ENCODE results near the gene SLC35D2.

Gene SLC35D2

GRCh38 chr9:96383165-96383942 is at the start of gene SLC35D2:
Gene SLC35D2 (minus strand): TSS chr9:96383711. CDS start chr9:96383634, 77 bp downstream.
- no peak for DNase-seq

GRCh38 chr9:96430377-96430776 is 46.9 kb upstream of the SLC35D2 start:
- DNase-seq: no peak

- no peak for DNase-seq
Observed at GRCh38 chr9:96429732-96430131, 46.2 kb upstream of the SLC35D2 start.

GRCh38 chr9:96425500-96426169 is 42.1 kb upstream of the SLC35D2 start:
- DNase-seq: no peak

GRCh38 chr9:96423985-96424336 is 40.5 kb upstream of the SLC35D2 start:
- DNase-seq: no peak

- DNase-seq: no peak
Observed at GRCh38 chr9:96423322-96423984, 39.9 kb upstream of the SLC35D2 start.

- no peak for DNase-seq
Observed at GRCh38 chr9:96420468-96421219, 37.1 kb upstream of the SLC35D2 start.

- no peak for DNase-seq
Observed at GRCh38 chr9:96419691-96419969, 36.1 kb upstream of the SLC35D2 start.

- DNase-seq: peak; percentile 57
Observed at GRCh38 chr9:96418920-96419690, 35.6 kb upstream of the SLC35D2 start.

GRCh38 chr9:96418083-96418919 is 34.8 kb upstream of the SLC35D2 start, which contains the start of gene ZNF367:
Gene ZNF367 (minus strand): TSS chr9:96418370. CDS start chr9:96418032, 338 bp downstream.
- peak; percentile 88 for DNase-seq

GRCh38 chr9:96417661-96418082 is 34.2 kb upstream of the SLC35D2 start:
- no peak for DNase-seq

- DNase-seq: peak; percentile 89
Observed at GRCh38 chr9:96417051-96417586, 33.6 kb upstream of the SLC35D2 start.

- no peak for DNase-seq
Observed at GRCh38 chr9:96413302-96414221, 30.1 kb upstream of the SLC35D2 start.

- no peak for DNase-seq
Observed at GRCh38 chr9:96412174-96412913, 28.8 kb upstream of the SLC35D2 start.

- no peak for DNase-seq
Observed at GRCh38 chr9:96411129-96411838, 27.8 kb upstream of the SLC35D2 start.

GRCh38 chr9:96408409-96409280 is 25.1 kb upstream of the SLC35D2 start:
- DNase-seq: no peak

GRCh38 chr9:96400132-96400910 is 16.8 kb upstream of the SLC35D2 start:
- DNase-seq: no peak
